PC-3 (cell line): ENCODE measurements around the gene LRRC8C. TPM values are rescaled to one million over a fixed set of nuclear protein-coding genes. Genes with fewer than 3 reads are reported as not detected.

ENCODE experiments used
- ATAC-seq: fragments of 200-7000 bp; cut with Tn5 transposase; 2 replicates; pipeline ENCODE4 v1.9.1; 2020; ENCODE audit warnings: mild to moderate bottlenecking, moderate library complexity
- BruUV-seq: library from RNA; stranded (reverse); fragments of 400-500 nt; replicated peaks from 2 replicates; lab custom pipeline; 2021; lab: Mats Ljungman, UMichigan
- CTCF ChIA-PET: fragments of 300-600 bp; sonication (Branson Sonifier 250); formaldehyde crosslinking; loops from one replicate; lab custom pipeline; 2022; ENCODE audit warnings: antibody characterized with exemption; lab: Charles Lee
- POLR2A ChIA-PET: fragments of 300-600 bp; sonication (Branson Sonifier 250); formaldehyde crosslinking; loops from one replicate; lab custom pipeline; 2022; ENCODE audit warnings: antibody characterized with exemption; ENCODE audit not compliant: unreplicated experiment; lab: Charles Lee
- DNase-seq: peaks from one replicate; pipeline ENCODE4 v3.0.0-alpha.2; 2015
- H2AFZ ChIP-seq: fragments of 300-600 bp; sonication (generic); 2 replicates; pipeline ENCODE4 v1.6.0; 2016; ENCODE audit warnings: antibody characterized with exemption, low read length
- H3F3A ChIP-seq: fragments of 300-600 bp; sonication (generic); one replicate; pipeline ENCODE4 v1.6.0; 2017; ENCODE audit warnings: antibody characterized with exemption, low read length, control low read depth, mild to moderate bottlenecking; ENCODE audit not compliant: unreplicated experiment
- H3K27ac ChIP-seq: fragments of 300-600 bp; sonication (generic); 2 replicates; pipeline ENCODE4 v1.5.1; 2016; ENCODE audit warnings: mild to moderate bottlenecking, low read length
- H3K27me3 ChIP-seq: fragments of 300-600 bp; sonication (generic); 2 replicates; pipeline ENCODE4 v1.6.1; 2016; ENCODE audit warnings: low read length, mixed read lengths
- H3K36me3 ChIP-seq: fragments of 300-600 bp; sonication (generic); 2 replicates; pipeline ENCODE4 v1.6.1; 2016; ENCODE audit warnings: low read depth, mixed run types, low read length, mixed read lengths
- H3K4me1 ChIP-seq: fragments of 300-600 bp; sonication (generic); 2 replicates; pipeline ENCODE4 v1.5.1; 2016; ENCODE audit warnings: low read length; ENCODE audit not compliant: insufficient read depth
- H3K4me2 ChIP-seq: fragments of 300-600 bp; sonication (generic); 2 replicates; pipeline ENCODE4 v1.6.0; 2016; ENCODE audit warnings: low read length
- H3K4me3 ChIP-seq: fragments of 300-600 bp; sonication (generic); 2 replicates; pipeline ENCODE4 v1.5.1; 2016; ENCODE audit warnings: mild to moderate bottlenecking, low read length, mixed read lengths
- H3K79me2 ChIP-seq: fragments of 300-600 bp; sonication (generic); 2 replicates; pipeline ENCODE4 v1.6.1; 2017; ENCODE audit warnings: low read length, mixed read lengths
- H3K9ac ChIP-seq: fragments of 300-600 bp; sonication (generic); 2 replicates; pipeline ENCODE4 v1.6.0; 2016; ENCODE audit warnings: mild to moderate bottlenecking, low read length
- H3K9me2 ChIP-seq: fragments of 300-600 bp; sonication (generic); replicated peaks from 2 replicates; pipeline ENCODE4 v1.6.1; 2016; ENCODE audit warnings: mixed run types, low read length, mixed read lengths
- H3K9me3 ChIP-seq: fragments of 300-600 bp; sonication (generic); 2 replicates; pipeline ENCODE4 v1.6.1; 2016; ENCODE audit warnings: low read length, mixed read lengths
- H4K20me1 ChIP-seq: fragments of 300-600 bp; sonication (generic); 2 replicates; pipeline ENCODE4 v1.6.1; 2016; ENCODE audit warnings: low read length, mixed read lengths
- EZH2 ChIP-seq: fragments of 300-600 bp; sonication (generic); IDR thresholded peaks from one replicate; pipeline ENCODE4 v1.6.1; 2017; ENCODE audit warnings: antibody characterized with exemption, mild to moderate bottlenecking, low read length; ENCODE audit not compliant: unreplicated experiment
- EZH2phosphoT487 ChIP-seq: fragments of 300-600 bp; sonication (generic); IDR thresholded peaks from 2 replicates; pipeline ENCODE4 v1.6.1; 2018; ENCODE audit warnings: mild to moderate bottlenecking, antibody characterized with exemption, low read length, borderline replicate concordance
- intact Hi-C: fragments of 100-400 bp; cut with micrococcal nuclease; formaldehyde crosslinking; loops from 2 replicates; pipeline ENCODE4 v1.9.0; 2023
- total RNA-seq: library from RNA; depleted of rRNA; stranded (reverse); fragments of >200 nt; gene quantifications from 2 replicates; pipeline ENCODE4 v1.2.3, GENCODE V29; 2014
- TF ChIP-seq, protein P1 (sequence below): fragments of 300-600 bp; sonication (generic); conservative IDR thresholded peaks from 2 replicates; pipeline ENCODE4 v1.5.1; 2017; ENCODE audit warnings: antibody characterized with exemption, low read depth, mild to moderate bottlenecking, low read length

LRRC8C gene
- total RNA-seq, 1 experiment from 2014 or later, result 4.3 TPM

DNA sequence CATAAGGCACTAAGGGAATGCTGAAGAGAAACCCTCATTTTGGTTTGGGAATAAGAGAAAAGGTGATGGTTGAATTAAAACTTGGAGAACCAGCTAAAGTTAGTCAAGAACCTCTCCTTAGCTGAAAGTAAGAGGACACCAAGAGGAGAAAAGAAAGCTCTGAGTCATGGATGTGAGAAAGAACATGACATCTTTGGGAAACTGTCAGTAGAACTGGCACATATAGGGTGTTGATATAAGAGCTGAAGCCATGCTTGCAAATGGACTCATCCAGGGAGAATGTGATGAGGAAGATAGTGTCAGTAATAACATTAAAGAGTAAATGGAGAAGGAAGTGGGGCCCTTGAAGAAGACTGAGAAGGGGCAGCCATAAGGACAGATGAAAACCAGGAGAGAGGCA lies 54.3 kb downstream of the LRRC8C start:
- H3K27me3 ChIP-seq, result no peaks in the 10 kb centered on the region
- no peaks in the 10 kb centered on the region for H3K36me3 ChIP-seq
- BruUV-seq, result no TSS peak
- intact Hi-C loops, result no loop called here
- CTCF ChIA-PET, result no interaction called here
- ATAC-seq (no peak), DNase-seq (no peak)
- no peak overlapping the region for H2AFZ ChIP-seq
- no peak for TF ChIP-seq EZH2phosphoT487
- H3K4me1 ChIP-seq, result peaks cover 5% of the 10 kb centered on the region; the same call in 1 of the 2 replicates
- H3K4me2 ChIP-seq, result no peak overlapping the region
- H3K9me2 ChIP-seq, result no peaks in the 10 kb centered on the region
- H3F3A ChIP-seq, result no peaks in the 10 kb centered on the region
- POLR2A ChIA-PET, result interaction anchor here (0.6 kb wide), 1 partner anchor 385 kb away, joined by 9 read pairs; no protein-coding TSS in a partner anchor
- no peaks in the 10 kb centered on the region for H3K9me3 ChIP-seq
- no peaks in the 10 kb centered on the region for H4K20me1 ChIP-seq
- H3K9ac ChIP-seq, result no peak overlapping the region
- no peak overlapping the region for H3K4me3 ChIP-seq
- H3K27ac ChIP-seq, result no peak overlapping the region
- H3K79me2 ChIP-seq, result no peaks in the 10 kb centered on the region

DNA sequence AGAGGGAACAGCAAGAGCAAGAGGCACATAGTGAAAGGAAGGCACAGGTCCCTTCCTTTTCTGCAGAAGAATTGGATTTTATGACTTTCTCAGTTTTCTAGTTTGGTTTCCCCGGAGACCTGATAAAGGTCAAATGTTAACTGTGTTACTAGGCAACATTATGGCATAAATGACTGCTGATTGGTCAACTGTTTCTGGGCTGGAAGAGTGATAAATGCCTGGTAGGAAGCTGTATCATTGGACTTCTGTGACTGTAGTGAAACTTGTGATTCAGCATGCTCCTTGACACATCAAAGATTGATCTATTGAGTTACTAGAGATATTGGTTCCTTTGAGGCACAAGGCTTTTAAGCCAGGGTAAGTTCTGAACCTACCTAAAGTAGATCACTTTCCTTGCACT lies 55.7 kb downstream of the LRRC8C start:
- Histone ChIP-seq H3K4me2 (no peak overlapping the region), H2AFZ (no peak overlapping the region), H3K9me2 (no peaks in the 10 kb centered on the region), H3K9ac (no peak overlapping the region), H3F3A (no peaks in the 10 kb centered on the region), H3K36me3 (no peaks in the 10 kb centered on the region), H3K4me3 (no peak overlapping the region), H3K9me3 (no peaks in the 10 kb centered on the region), H3K79me2 (no peaks in the 10 kb centered on the region), H3K27me3 (no peaks in the 10 kb centered on the region), H3K4me1 (peaks cover 13% of the 10 kb centered on the region; the same call in 1 of the 2 replicates), H3K27ac (no peak overlapping the region), H4K20me1 (no peaks in the 10 kb centered on the region)
- ChIA-PET CTCF (no interaction called here), POLR2A (no interaction called here)
- BruUV-seq, result no TSS peak
- DNase-seq (no peak), ATAC-seq (no peak)
- intact Hi-C loops, result no loop called here
- TF ChIP-seq EZH2 (no peak), EZH2phosphoT487 (no peak)
- TF ChIP-seq, protein P1, sequence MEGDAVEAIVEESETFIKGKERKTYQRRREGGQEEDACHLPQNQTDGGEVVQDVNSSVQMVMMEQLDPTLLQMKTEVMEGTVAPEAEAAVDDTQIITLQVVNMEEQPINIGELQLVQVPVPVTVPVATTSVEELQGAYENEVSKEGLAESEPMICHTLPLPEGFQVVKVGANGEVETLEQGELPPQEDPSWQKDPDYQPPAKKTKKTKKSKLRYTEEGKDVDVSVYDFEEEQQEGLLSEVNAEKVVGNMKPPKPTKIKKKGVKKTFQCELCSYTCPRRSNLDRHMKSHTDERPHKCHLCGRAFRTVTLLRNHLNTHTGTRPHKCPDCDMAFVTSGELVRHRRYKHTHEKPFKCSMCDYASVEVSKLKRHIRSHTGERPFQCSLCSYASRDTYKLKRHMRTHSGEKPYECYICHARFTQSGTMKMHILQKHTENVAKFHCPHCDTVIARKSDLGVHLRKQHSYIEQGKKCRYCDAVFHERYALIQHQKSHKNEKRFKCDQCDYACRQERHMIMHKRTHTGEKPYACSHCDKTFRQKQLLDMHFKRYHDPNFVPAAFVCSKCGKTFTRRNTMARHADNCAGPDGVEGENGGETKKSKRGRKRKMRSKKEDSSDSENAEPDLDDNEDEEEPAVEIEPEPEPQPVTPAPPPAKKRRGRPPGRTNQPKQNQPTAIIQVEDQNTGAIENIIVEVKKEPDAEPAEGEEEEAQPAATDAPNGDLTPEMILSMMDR, result no peak

DNA sequence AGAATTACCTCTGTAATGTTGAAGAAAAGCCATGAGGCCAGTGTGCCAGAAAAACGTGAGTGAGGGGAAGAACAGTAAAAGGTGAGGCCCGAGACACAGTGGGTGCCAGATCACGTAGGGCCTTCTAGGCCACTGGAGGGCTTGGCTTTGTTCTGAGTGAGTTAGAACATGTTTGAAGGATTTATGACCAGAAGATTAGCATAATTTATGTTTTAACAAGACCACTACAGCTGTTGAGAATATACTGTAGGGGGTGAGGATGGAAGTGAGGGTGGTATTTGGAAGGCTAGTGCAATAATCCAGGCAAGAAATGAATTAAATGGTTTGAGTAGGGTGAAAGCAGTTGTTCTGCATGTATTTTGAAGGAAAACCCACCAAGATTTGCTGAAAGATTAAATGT lies 56.3 kb downstream of the LRRC8C start:
- Histone ChIP-seq H3K9me3 (no peaks in the 10 kb centered on the region), H3K9me2 (no peaks in the 10 kb centered on the region), H3K4me1 (peaks cover 13% of the 10 kb centered on the region; the same call in 1 of the 2 replicates), H3K27me3 (no peaks in the 10 kb centered on the region), H3K9ac (no peak overlapping the region), H3F3A (no peaks in the 10 kb centered on the region), H3K4me2 (no peak overlapping the region), H3K4me3 (no peak overlapping the region), H3K36me3 (no peaks in the 10 kb centered on the region), H3K27ac (no peak overlapping the region), H4K20me1 (no peaks in the 10 kb centered on the region), H2AFZ (no peak overlapping the region), H3K79me2 (no peaks in the 10 kb centered on the region)
- ATAC-seq (no peak), DNase-seq (no peak)
- intact Hi-C loops, result no loop called here
- no TSS peak for BruUV-seq
- ChIA-PET POLR2A (no interaction called here), CTCF (interaction anchor here (0.6 kb wide), 1 partner anchor 56 kb away, joined by 3 read pairs; the partner anchor contains the start of gene LRRC8C)
- TF ChIP-seq, protein P1, result no peak
- TF ChIP-seq EZH2phosphoT487 (no peak), EZH2 (no peak)
